ENCODE data around the gene PRR16.

- TF ChIP-seq CTCF (IDR thresholded peaks at IDR 0.05) (no peak), POLR2A (IDR thresholded peaks at IDR 0.05) (no peak)
Observed at GRCh38 chr5:120567066-120567465, 103.0 kb downstream of the PRR16 start.
